Islet precursor cell (in vitro differentiated cells): Measurements from ENCODE around the gene RPS6KL1.
A peak's percentile ranks its signal among the peaks of the same experiment; 100 is the strongest.

Experiments
- DNase-seq: peaks from one replicate; pipeline ENCODE4 v3.0.0-alpha.2; 2018

The RPS6KL1 gene

DNA sequence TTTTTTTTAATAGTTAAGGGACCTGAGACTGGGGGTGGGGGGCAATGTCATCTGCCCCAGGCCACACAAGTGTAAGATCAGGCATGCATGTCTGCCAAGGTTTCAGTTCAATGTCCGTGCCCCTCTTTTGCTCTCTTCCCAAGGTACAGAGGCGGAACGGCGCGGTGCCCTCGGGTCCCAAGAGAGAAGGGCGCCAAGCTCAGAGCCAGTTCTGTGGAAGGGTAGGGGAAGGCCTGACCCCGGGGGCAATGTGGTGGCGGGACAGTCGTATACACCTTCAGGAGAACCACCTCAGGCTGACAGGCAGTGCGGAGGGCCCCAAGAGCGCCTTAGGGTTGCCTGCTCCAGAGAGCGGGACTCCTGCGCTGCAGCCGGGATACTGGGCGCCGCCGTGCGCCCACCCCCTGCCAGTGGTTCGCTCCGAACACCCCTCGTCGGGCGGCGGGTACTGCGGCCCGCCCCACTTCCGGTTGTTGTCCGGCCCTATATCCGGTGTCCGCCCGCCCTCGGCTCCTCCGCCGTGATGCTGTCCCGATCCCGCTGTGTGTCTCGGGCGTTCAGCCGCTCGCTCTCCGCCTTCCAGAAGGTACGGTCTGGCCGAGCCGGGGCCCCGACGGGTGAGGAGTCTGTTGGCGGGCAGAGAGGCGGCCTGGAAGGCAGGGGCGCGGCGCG, 41.5 kb downstream of the RPS6KL1 start, which contains the start of gene DLST:
TSS of gene DLST (plus strand) at position 486 of the 672 bp plus-strand sequence. CDS start at position 524, 38 bp downstream.
- DNase-seq: peak; percentile 93

DNA sequence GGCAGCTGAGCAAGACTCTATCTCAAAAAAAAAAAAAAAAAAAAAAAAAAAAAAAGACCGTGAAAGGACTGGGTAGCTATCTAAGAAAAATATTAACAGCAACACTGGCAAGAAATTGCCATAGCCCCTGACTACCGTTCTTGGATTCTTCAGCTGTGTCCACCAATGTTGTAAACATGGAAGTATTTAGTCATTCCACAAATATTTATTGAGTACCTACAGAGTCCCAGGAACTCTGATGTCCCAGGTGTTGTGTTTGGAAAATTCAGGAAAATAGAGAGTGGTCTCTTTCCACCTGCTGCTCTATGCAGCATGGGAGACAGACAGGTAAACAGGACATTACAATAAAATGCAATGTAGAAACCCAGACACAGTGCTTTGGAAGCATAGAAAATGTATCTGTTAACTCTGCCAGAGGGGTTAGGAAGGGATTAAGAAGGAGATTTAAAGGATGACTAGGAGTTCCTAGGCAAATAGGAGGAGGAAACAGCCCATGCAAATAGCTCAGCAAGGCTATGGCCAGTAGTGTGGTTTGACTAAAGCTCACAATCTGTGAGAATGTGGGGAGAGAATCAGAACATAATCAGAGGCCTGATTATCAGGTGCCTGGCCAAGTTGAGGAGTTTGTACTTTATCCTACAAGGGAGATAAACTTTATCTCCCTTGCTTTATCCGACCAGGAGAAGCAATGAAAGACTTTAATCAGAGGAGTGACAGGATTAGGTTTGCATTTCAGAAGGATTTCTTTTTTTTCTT, 43.5 kb downstream of the RPS6KL1 start:
- no peak for DNase-seq

DNA sequence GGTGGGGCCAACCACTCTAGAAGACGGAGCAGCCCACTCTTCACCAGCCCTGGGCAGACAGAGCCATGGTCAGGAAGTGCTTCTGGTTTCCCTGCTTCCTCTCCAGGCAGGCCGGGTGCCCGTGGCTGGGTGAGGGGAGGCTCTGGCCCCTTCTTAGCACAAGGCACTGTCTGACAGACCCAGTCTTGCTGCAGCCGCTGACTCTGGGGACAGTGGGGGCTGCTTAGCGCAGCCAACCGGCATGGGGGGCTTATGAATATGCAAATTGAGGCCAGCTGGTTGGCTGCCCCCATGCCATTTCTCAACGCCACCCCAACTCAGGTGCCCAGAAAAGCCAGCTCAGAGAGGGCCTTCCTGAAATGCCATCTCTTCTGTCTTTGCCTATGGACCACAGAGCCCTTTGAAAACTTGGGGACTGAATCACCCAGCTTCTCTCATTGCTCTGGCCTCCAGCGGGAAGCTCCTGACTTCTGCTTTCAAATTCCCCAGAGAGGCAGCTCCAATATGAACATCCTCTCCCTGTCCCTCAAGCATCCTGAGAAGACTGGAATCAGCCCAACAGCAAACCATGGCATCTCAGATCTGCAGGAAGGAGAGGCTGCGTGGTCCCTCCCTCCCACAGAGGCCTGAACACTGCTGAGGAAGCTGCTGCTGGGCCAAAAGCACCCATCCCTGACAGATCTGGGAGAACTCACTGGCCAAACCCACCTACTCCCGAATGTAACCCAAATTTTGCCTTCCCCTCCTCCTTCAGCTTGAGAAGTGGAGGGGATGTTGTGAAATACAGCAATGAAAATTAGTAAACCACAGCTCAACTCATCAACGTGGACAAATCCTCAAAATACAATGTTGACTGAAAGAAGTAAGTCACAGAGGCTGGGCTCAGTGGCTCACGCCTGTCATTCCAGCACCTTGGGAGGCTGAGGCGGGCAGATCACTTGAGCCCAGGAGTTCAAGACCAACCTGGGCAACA, 46.8 kb downstream of the RPS6KL1 start, which contains the start of gene PROX2:
TSS of gene PROX2 (minus strand) at position 205 of the 973 bp plus-strand sequence. CDS start 12,311 bp downstream, outside the sequence.
- no peak for DNase-seq

DNA sequence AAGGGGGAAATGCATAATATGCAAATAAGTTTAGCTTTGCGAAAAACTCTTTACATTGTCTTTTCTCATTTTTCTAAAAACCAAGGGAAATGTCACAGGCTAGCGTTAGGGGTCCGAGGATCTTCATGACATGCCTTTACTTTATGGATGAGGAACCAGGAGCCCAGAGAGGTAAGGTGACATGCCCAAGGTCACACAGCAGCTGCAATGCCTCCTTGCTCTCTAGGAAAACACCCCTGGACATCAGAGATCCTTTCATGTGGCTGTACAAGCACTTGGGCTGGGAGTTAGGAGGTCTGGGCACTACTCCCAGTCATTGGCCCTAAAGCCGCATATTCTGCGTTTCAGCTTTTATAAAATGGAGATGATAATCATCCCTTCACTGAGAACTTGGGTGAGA, 47.9 kb downstream of the RPS6KL1 start:
- DNase-seq: no peak

DNA sequence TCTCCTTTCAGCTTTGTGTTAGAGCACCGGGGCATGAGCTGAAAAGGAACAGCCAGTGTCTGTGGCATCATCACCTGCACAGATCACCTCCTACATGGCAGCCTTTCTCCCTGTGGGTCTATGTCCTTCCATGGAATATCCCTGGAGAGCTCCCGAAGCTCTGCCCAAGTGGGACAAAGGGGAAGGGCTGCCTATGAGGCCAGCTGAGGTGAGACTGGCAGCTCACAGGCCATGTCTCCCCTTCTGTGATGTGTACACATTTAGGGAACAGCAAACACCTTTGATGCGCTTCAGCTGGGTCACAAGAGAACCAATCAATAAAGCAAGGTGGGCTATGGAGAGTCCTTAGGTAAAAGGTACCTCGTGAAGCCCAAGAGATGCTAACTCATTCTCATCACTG, 51.2 kb downstream of the RPS6KL1 start:
- no peak for DNase-seq

DNA sequence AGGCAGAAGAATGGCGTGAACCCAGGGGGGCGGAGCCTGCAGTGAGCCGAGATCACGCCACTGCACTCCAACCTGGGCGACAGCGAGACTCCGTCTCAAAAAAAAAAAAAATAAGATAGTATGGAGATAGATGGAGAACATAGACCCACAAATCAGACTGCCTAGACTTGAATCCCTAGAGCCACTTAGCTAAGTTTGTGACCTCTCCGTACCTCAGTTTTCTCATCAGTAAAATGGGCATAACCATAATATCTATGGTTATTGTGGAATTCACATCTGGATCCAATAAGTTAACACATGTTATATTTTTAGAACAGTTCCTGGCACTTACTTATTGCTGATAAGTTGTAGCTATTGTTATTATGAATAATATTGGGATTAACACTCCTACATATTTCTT, 54.3 kb downstream of the RPS6KL1 start:
- DNase-seq: no peak

DNA sequence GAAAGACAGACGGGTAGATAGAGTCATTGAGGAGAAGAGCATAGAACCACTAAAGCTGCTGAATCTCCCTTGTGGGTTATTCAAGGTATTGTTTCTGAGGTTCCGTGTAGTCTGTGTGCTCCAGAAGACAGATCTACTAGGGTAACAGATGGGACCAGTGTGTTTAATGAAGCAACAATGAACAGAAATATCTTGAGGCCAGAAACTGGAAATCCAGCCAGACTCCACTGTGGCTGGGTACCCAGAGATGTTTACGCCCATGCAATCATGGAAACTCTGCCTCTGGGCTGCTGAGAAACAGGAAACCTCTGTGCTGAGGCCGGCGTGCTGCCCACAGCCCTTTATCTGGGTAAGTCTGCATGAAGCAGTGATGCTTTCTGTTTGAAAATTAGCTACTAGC, 55.4 kb downstream of the RPS6KL1 start:
- DNase-seq: no peak

DNA sequence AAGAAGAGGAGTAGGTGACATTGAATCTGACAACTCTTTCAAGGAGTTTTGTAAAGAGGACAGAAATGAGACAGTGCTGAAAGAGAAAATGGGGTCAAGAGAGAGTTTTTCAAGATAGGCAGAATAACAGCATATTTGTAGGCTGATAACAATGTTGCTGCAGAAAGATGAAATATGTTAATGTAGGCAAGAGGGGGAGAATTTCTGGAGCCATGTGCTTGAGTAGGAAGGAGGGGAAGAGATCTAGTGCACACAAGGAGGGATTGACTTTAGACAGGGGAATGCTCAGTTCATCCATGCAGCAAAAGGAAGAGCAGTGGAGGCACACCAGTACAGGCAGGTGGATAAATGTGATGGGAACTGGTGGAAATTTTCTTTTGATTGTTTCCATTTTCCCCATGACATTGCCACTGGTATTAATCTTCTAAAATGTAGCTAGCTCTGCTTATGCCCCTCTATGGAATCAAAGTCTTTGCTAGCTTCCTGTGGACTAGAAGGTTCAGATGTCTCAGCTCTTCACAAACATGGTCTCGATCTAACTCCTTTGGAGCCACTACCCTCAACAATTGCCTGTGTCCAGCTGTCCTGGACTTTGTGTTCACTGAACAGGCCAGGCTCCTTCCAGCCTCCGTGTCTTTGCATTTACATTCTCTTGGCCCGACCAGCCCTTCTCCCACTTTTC, 56.2 kb downstream of the RPS6KL1 start:
- DNase-seq: no peak

DNA sequence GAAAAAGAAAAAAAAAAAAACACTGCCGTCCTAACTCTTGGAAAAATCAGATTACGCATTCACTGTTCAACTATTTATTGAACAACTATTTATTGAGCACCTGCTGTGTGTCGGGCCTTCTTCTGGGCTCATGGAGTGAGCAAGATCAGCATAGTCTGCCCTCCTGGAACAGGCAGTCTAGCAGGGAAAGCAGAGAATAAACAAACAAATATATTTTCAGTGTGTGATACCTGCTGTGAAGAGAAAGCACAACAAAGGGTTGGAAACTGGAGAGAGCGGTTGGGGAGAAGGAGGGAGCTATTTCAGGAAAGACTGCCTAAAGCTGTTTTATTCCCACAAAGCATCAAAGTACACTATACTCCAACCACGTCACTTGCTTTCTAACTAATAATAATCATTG, 57.9 kb downstream of the RPS6KL1 start:
- DNase-seq: no peak

DNA sequence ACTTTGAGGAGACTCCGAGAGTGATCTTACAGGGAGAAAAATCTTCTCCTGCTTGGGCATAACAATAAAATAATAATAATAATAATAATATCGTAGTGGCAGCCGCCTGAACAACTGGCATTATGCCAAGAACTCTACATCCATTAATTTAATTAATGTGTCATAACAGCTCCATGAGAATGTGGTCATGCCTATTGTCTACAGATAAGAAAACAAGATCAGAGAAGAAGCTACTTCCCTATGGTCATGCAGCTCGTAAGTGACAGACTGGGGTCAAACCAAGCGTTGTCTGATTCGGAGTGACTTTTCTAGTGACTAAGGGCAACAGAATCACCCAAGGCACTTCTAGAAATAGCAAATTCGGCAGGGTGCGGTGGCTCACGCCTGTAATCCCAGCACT, 58.9 kb downstream of the RPS6KL1 start:
- no peak for DNase-seq

DNA sequence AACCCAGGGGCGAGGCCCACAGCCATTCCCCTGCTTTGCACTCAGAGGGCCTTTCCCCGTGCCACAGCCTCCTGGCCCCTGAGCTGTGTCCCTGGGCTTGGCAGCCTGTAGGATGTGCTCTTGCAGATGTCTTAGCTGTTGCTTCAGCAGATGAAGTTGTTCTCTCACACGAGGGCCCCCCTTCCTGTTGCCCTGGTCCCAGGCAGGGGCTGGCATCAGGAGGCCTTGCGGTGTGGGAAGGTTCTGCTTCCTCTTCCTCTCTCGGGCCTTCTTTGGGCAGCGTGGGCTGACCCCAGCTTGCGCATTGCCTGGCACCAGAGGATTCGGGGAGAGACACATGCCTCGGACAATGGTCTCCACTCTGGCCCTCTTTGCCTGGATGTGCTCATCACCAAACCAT, 59.8 kb downstream of the RPS6KL1 start:
- DNase-seq: no peak

DNA sequence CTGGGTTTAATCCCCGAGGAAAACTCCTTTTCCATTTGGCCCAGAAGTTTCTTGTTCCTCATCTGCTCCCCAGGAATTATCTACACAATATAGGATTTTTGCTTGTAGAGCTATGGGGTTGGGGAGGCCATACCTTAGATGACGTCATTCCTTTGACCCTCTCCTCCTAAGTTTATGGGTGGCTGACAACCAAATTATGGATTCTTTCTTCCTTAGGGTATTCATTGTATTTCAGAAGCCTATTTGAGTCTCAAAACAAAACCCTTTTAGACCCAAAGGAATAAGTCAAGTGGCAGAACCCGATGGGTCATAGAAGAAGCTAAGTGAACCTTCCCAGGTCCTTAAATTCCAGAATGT, 61.3 kb downstream of the RPS6KL1 start:
- no peak for DNase-seq

DNA sequence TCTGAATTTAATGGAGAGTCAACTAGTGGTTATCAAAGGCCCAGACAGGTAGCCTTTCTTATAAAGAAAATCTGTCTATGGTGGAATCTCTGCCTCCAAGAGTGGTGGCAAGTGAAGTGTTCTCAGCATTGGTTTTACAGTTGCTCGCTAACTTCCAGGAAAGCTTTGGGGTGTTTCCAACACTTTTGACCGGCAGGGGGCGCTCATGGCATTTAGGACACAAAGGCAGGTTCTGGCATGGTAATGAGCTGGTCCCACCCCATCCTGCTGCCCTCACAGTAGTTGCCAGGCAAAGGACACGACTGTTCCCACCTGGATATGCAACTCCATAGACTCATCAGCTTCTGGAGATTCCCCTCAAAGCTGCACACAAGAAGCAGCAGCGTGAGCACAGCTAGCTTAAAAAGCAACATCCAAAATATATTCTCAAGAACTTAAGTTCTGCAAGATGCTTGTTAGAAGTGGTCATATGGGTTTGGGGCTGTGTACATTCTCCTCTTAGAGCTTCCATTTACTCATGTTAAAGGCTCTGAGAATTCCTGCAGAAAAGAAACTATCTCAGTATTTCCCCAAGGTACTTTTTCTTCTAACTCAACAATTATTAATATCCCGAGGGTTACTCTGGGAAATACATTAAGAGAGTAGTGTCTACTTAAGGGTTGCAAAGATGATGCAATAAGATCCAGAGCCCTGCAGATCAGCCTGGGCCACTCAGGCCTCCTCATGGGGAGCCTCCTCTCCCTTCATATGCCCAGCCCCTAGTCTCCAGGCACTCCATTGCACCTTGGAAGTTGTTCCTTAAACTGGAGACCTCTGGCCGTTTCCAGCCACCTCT, 61.9 kb downstream of the RPS6KL1 start:
- peak; percentile 93 for DNase-seq

DNA sequence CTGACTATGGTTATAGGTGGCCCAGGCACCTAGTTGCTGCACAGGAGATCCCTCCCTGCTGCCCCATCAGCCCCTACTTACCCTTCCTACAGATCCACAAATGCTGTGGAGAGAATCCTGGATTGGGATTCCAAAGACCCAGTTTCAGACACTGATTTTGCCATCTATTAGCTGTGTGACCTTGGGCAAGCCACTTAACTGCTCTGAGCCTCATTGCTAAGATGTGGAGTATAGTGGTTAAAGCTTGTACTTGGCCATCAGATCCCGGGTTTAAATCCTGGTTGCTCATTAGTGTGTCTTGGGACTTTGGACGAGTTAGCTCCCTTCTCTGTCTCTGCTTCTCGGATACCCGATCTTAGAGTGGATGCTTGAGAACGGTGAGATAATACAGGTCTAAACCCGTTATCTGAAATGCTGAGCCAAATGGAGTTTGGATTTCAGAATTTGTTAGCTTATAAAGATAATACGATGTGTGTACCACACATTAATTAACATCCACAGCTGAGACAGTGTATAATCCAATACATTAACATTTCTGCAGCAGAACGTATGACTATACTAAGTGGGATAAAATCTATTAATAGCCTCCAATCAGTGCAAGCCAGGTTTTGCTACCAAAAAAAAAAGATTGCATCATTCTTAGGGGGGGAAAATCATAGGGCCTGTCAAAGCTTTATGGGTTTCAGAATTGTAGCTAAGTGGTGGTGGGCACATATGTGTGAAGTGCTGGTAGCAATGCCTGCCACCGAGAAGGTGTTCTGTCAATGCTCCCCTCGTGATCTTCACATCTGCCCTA, 63.1 kb downstream of the RPS6KL1 start:
- no peak for DNase-seq

DNA sequence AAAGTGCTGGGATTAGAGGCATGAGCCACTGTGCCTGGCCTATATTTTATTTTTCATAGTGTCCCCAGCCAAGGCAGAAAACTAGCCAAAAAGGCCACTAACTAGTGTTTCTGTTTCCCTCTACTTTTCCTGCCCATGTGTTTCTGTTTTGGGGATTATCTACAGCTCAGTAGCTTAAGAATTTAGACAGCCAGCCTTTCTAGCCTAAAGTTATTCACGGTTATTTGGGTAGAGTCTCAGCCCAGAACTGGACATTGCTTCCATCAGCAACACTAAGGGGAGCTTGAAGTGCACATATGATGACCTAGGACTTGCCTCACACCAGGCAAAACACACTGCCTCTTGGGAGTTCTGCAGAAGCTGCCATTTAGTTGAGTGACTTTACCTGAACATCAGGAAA, 65.0 kb downstream of the RPS6KL1 start:
- DNase-seq: no peak

DNA sequence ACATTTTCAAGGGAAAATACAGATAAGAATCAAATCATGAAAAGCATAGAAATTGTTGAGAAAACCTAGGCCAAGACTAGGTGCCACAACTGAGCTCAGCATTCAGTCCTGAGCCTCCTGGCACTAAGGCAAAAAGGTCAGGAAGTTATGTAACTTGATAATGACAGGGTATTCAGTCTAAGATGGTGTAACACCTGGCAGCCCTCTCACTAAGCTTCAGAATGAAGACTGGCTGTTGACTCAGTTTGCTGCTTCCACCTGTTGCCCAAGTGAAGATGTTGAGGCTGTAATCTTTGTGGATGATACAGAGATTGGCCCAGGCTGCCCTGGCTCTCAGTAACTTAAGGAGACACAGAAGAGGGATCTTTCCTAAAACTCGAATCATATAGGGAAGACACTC, 66.7 kb downstream of the RPS6KL1 start:
- DNase-seq: no peak

DNA sequence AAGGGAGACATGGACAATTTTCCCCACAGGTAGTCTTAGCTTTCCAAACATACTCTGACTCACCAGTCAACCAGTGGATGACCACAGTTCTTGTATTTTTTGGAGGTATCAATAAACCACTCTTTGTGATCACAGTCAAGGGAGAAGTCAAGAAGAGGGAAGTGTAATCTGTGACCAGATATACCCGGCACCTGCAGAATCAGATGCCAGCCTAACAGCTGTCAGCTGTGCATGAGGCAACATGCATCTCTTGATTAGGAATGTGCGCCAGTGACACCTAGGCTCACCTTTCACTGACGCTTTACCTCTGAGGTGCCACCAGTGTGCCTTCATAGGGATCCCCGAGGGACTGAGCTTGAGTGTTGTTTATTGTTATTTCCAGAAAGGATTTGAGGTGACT, 67.1 kb downstream of the RPS6KL1 start:
- DNase-seq: no peak

DNA sequence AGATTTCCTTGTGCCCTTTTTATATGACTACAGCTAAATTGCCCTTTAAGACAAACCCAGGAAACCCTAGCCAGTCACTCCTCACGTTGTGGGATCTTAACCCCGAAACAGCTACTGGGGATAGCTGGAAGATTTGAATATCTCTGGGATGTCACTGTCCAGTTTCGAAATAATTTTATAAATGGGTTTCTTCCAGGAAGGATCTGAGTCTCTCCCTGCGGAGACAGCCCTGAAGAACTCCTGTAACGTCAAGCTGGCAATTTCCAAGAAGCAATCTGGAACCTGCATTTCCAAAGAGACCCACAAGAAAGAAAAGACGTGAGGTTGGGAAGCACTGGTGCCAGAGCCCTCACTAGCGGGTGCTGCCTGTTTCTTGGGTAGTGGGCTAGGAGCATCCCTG, 68.0 kb downstream of the RPS6KL1 start:
- no peak for DNase-seq
